Mesothelial cell of epicardium (in vitro differentiated cells): Measurements from ENCODE around the gene IL17RC. TPM values are rescaled to one million over a fixed set of nuclear protein-coding genes. Genes with fewer than 3 reads are reported as not detected.
A peak's percentile ranks its signal among the peaks of the same experiment; 100 is the strongest.

Source experiments
- DNase-seq, 2 experiments: peaks; one replicate each; pipeline ENCODE4 v3.0.0; 2021; ENCODE audit warnings: low spot score in 2 of 2; ENCODE audit not compliant: unreplicated experiment in 2 of 2
- H3K27ac Mint-ChIP-seq: 2 replicates; pipeline ENCODE4 v1.8.0; 2021; ENCODE audit warnings: mixed read lengths
- H3K27me3 Mint-ChIP-seq: 2 replicates; pipeline ENCODE4 v1.8.0; 2021; ENCODE audit warnings: low read depth, mixed read lengths
- H3K36me3 Mint-ChIP-seq: 2 replicates; pipeline ENCODE4 v1.8.0; 2021; ENCODE audit warnings: mixed read lengths
- H3K4me1 Mint-ChIP-seq: 2 replicates; pipeline ENCODE4 v1.8.0; 2021; ENCODE audit warnings: mixed read lengths
- H3K4me3 Mint-ChIP-seq: 2 replicates; pipeline ENCODE4 v1.8.0; 2021; ENCODE audit warnings: mild to moderate bottlenecking, moderate library complexity, mixed read lengths
- H3K9me3 Mint-ChIP-seq: 2 replicates; pipeline ENCODE4 v1.8.0; 2021; ENCODE audit warnings: mixed read lengths
- CTCF ChIP-seq: fragments of 200-600 bp; sonication (generic); IDR thresholded peaks from one replicate; pipeline ENCODE4 v1.5.0; 2021; ENCODE audit warnings: antibody characterized with exemption; ENCODE audit not compliant: unreplicated experiment
- total RNA-seq: library from RNA; stranded (reverse); gene quantifications from 3 replicates; pipeline ENCODE4 v1.2.1, GENCODE V29; 2021

The IL17RC gene
- total RNA-seq, 1 donor from 2014 or later, result 30.2 TPM

GRCh38 chr3:9928158-9928557 lies 11.3 kb downstream of the IL17RC start:
- peaks cover 3% of the 10 kb centered on the region for H3K4me1 Mint-ChIP-seq
- H3K4me3 Mint-ChIP-seq, result no peak overlapping the region
- DNase-seq, result no peak
- no peaks in the 10 kb centered on the region for H3K27me3 Mint-ChIP-seq
- no peaks in the 10 kb centered on the region for H3K9me3 Mint-ChIP-seq
- peaks cover 18% of the 10 kb centered on the region for H3K36me3 Mint-ChIP-seq
- H3K27ac Mint-ChIP-seq, result no peak overlapping the region
- no peak for TF ChIP-seq CTCF

- peaks cover 20% of the 10 kb centered on the region for H3K4me1 Mint-ChIP-seq
- H3K4me3 Mint-ChIP-seq, result no peak overlapping the region
- no peak for DNase-seq
- no peak overlapping the region for H3K27ac Mint-ChIP-seq
- H3K27me3 Mint-ChIP-seq, result no peaks in the 10 kb centered on the region
- peaks cover 16% of the 10 kb centered on the region for H3K36me3 Mint-ChIP-seq
- no peaks in the 10 kb centered on the region for H3K9me3 Mint-ChIP-seq
- no peak for TF ChIP-seq CTCF
Measured at GRCh38 chr3:9930804-9931418, 14.0 kb downstream of the IL17RC start.

GRCh38 chr3:9932535-9932842 lies 15.6 kb downstream of the IL17RC start:
- DNase-seq, result no peak
- TF ChIP-seq CTCF, result no peak
- H3K27ac Mint-ChIP-seq, result peak overlapping the region; percentile 99
- no peaks in the 10 kb centered on the region for H3K27me3 Mint-ChIP-seq
- no peaks in the 10 kb centered on the region for H3K9me3 Mint-ChIP-seq
- H3K36me3 Mint-ChIP-seq, result peaks cover 28% of the 10 kb centered on the region
- peaks cover 20% of the 10 kb centered on the region for H3K4me1 Mint-ChIP-seq
- H3K4me3 Mint-ChIP-seq, result peak overlapping the region; percentile 93

- H3K4me1 Mint-ChIP-seq, result peaks cover 20% of the 10 kb centered on the region
- H3K27ac Mint-ChIP-seq, result peak overlapping the region; percentile 99
- peak overlapping the region; percentile 93 for H3K4me3 Mint-ChIP-seq
- peak; percentile 62 to 80 for DNase-seq
- no peaks in the 10 kb centered on the region for H3K27me3 Mint-ChIP-seq
- no peaks in the 10 kb centered on the region for H3K9me3 Mint-ChIP-seq
- H3K36me3 Mint-ChIP-seq, result peaks cover 29% of the 10 kb centered on the region
- peak; percentile 76 for TF ChIP-seq CTCF
Measured at GRCh38 chr3:9932843-9933560, 16.1 kb downstream of the IL17RC start.

- H3K36me3 Mint-ChIP-seq, result peaks cover 32% of the 10 kb centered on the region
- peak; percentile 90 to 99 for DNase-seq
- peak within 1 kb of the TSS; percentile 93 for H3K4me3 Mint-ChIP-seq
- TF ChIP-seq CTCF, result no peak
- no peaks in the 10 kb centered on the region for H3K27me3 Mint-ChIP-seq
- H3K27ac Mint-ChIP-seq, result peak within 1 kb of the TSS; percentile 99
- H3K9me3 Mint-ChIP-seq, result no peaks in the 10 kb centered on the region
- H3K4me1 Mint-ChIP-seq, result peaks cover 20% of the 10 kb centered on the region
Measured at GRCh38 chr3:9933561-9934234, 16.8 kb downstream of the IL17RC start, which contains the start of gene CRELD1. Gene CRELD1, plus strand, starts transcription at chr3:9933834. Its CDS starts 605 bp downstream, at chr3:9934439.
